HFFc6 (cell line): ENCODE measurements around the gene ACVR1B. TPM values are rescaled to one million over a fixed set of nuclear protein-coding genes. Genes with fewer than 3 reads are reported as not detected.
A peak's percentile ranks its signal among the peaks of the same experiment; 100 is the strongest.

ENCODE experiments used
- DNase-seq: peaks from one replicate; pipeline ENCODE4 v3.0.0-alpha.2; 2018
- H3K27ac Mint-ChIP-seq: 2 replicates; pipeline ENCODE4 v1.8.0; 2020; ENCODE audit warnings: mild to moderate bottlenecking, mixed read lengths
- H3K27me3 Mint-ChIP-seq: 2 replicates; pipeline ENCODE4 v1.8.0; 2021; ENCODE audit warnings: mild to moderate bottlenecking, moderate library complexity, mixed read lengths; ENCODE audit not compliant: insufficient read depth
- H3K36me3 Mint-ChIP-seq: 2 replicates; pipeline ENCODE4 v1.8.0; 2021; ENCODE audit warnings: low read depth, mixed read lengths
- H3K4me1 Mint-ChIP-seq: 2 replicates; pipeline ENCODE4 v1.8.0; 2020; ENCODE audit warnings: low read depth, mixed read lengths
- H3K4me3 Mint-ChIP-seq: 2 replicates; pipeline ENCODE4 v1.8.0; 2020; ENCODE audit warnings: mild to moderate bottlenecking, moderate library complexity, mixed read lengths
- H3K9me3 Mint-ChIP-seq: 2 replicates; pipeline ENCODE4 v1.8.0; 2020; ENCODE audit warnings: mild to moderate bottlenecking, mixed read lengths
- CTCF ChIP-seq: fragments of 200-600 bp; sonication (generic); IDR thresholded peaks from 2 replicates; pipeline ENCODE4 v1.5.0; 2021; ENCODE audit warnings: antibody characterized with exemption, mild to moderate bottlenecking
- total RNA-seq, 6 experiments: library from RNA; stranded (reverse); fragmentation: NEBNext Ultra II Directional; extraction: Animal tissue kit (Norgen Biotek cat#: 25700); gene quantifications; 2 replicates in 1 of 6; 3 replicates in 5 of 6; pipeline ENCODE4 v1.2.3, GENCODE V29; 2021

The ACVR1B gene
- total RNA-seq, 6 experiments from 2014 or later, result 13.1 to 15.2 (median 14.0) TPM

DNA sequence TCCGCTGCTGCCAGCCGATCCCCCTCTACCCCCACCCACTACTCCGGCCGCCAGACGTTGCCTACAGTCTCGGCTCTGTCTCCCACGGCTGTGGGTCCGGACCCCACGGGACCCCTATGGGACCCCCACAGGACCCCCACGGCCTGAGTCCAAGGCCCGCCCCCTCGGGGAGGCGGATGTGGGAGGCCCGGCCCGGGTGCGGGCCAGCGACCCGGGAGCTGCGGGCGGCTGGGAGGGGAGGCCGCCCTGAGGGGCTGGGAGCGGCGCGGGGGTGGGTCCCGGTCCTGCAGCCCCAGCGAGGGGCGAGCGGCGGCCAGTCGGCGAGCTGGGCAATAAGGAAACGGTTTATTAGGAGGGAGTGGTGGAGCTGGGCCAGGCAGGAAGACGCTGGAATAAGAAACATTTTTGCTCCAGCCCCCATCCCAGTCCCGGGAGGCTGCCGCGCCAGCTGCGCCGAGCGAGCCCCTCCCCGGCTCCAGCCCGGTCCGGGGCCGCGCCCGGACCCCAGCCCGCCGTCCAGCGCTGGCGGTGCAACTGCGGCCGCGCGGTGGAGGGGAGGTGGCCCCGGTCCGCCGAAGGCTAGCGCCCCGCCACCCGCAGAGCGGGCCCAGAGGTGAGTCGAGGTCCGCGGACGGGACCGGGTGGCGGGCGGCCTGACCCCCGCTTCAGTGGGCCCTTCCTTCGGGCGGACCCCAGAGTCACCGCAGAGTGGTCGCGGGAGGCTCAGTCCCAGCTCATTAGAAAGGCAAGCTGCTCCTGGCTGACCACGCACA, 44.2 kb upstream of the ACVR1B start, which contains the start of gene ACVRL1:
TSS of gene ACVRL1 (plus strand) at position 422 of the 773 bp plus-strand sequence. CDS start 4,971 bp downstream, outside the sequence.
- H3K4me1 Mint-ChIP-seq, result peaks cover 62% of the 10 kb centered on the region
- peak within 1 kb of the TSS; percentile 90 for H3K27ac Mint-ChIP-seq
- no peaks in the 10 kb centered on the region for H3K9me3 Mint-ChIP-seq

DNA sequence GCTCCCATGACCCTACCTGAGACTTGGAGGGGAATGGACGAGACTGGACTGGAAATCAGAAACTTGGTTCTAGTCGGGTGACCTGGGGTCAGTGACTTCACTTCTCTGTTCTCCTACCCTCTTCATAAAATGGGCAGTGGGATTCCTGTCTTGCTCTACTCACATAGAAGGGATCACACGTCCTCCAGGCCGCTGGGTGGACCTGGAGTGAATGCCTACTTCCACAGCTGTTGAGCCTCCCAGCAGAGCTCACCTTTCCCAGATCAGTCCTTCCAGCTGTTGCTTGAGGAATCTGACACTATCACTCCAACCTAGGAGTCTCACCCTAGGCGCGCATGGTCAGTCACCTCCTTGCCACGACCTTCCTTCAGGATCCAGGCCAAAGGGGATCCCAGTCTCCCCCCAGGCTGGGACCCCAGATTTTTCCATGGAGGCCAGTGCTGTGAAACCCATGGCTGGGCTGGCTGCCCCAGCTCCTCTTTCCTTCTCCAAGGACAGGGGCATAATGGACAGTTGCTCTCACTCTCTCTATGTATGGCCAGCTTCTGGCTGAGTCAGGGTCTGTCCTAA, 43.6 kb upstream of the ACVR1B start:
- peaks cover 63% of the 10 kb centered on the region for H3K4me1 Mint-ChIP-seq
- H3K27me3 Mint-ChIP-seq, result peaks cover 4% of the 10 kb centered on the region; the same call in 1 of the 2 replicates
- no peaks in the 10 kb centered on the region for H3K9me3 Mint-ChIP-seq
- peak overlapping the region; percentile 71 for H3K4me3 Mint-ChIP-seq
- no peak for TF ChIP-seq CTCF
- H3K27ac Mint-ChIP-seq, result peak overlapping the region; percentile 73
- no peaks in the 10 kb centered on the region for H3K36me3 Mint-ChIP-seq
- no peak for DNase-seq

More for the DNA sequence above, 44.2 kb upstream of the ACVR1B start, which contains the start of gene ACVRL1:
- H3K27me3 Mint-ChIP-seq, result peaks cover 4% of the 10 kb centered on the region; the same call in 1 of the 2 replicates
- no peaks in the 10 kb centered on the region for H3K36me3 Mint-ChIP-seq
- TF ChIP-seq CTCF, result no peak
- peak within 1 kb of the TSS; percentile 71 for H3K4me3 Mint-ChIP-seq
- DNase-seq, result no peak

- TF ChIP-seq CTCF, result no peak
- Mint-ChIP-seq H3K27ac (no peak overlapping the region), H3K27me3 (peaks cover 4% of the 10 kb centered on the region; the same call in 1 of the 2 replicates)
These were observed 42.5 kb upstream of the ACVR1B start for GRCh38 chr12:51908876-51909592.

DNA sequence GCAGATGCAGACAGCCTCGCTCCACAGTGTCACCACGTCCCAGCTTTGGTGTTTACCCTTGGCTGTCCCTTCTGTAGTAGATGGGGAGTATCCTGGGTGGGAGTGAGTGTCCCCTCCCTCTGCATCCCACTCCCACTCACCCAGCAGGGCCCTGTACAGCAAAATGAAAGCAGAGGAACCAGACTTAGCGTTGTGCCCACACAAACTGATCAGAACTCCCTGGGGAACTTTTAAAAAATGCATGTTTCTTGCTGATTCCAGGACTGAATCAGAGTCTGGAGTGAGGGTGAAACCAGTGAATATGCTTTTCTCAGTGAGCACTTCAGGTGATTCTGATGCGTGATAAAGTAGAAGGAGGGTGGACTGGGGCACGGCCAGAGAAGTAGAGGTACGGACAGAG, 41.3 kb upstream of the ACVR1B start:
- peak overlapping the region; percentile 52; the same call in 1 of the 2 replicates for H3K4me3 Mint-ChIP-seq
- no peak overlapping the region for H3K27ac Mint-ChIP-seq

More at GRCh38 chr12:51908876-51909592, 42.5 kb upstream of the ACVR1B start:
- DNase-seq, result no peak
- no peak overlapping the region for H3K4me3 Mint-ChIP-seq
- H3K36me3 Mint-ChIP-seq, result no peaks in the 10 kb centered on the region
- H3K9me3 Mint-ChIP-seq, result no peaks in the 10 kb centered on the region
- peaks cover 59% of the 10 kb centered on the region for H3K4me1 Mint-ChIP-seq

More for the DNA sequence above, 41.3 kb upstream of the ACVR1B start:
- no peak for DNase-seq
- Mint-ChIP-seq H3K36me3 (no peaks in the 10 kb centered on the region), H3K9me3 (no peaks in the 10 kb centered on the region), H3K4me1 (peaks cover 52% of the 10 kb centered on the region), H3K27me3 (peaks cover 4% of the 10 kb centered on the region; the same call in 1 of the 2 replicates)
- TF ChIP-seq CTCF, result no peak
